Liver (tissue), 9 donors: ENCODE measurements around the gene CLASP2. TPM values are rescaled to one million over a fixed set of nuclear protein-coding genes. Genes with fewer than 3 reads are reported as not detected.

Experiments
- DNase-seq: peaks from one replicate; pipeline ENCODE4 v3.0.0-alpha.2; 2017; ENCODE audit warnings: low spot score
- H3K27ac ChIP-seq, 2 donors: one replicate each; pipeline ENCODE4 v1.7.0; 2013; ENCODE audit warnings: inconsistent platforms in 2 of 2, low read length in 2 of 2, control low read depth in 1 of 2, low read depth in 1 of 2, mild to moderate bottlenecking in 1 of 2
- H3K27me3 ChIP-seq, 4 donors: one replicate each; pipeline versions ENCODE4 v1.6.1 to v1.7.0; 2013; ENCODE audit warnings: low read length in 3 of 4, inconsistent platforms in 1 of 4, mild to moderate bottlenecking in 1 of 4, moderate library complexity in 1 of 4; ENCODE audit not compliant: control insufficient read depth in 4 of 4, insufficient read depth in 4 of 4
- H3K36me3 ChIP-seq, 4 donors: one replicate each; pipeline versions ENCODE4 v1.6.1 to v1.7.0; 2013; ENCODE audit warnings: low read length in 3 of 4, mild to moderate bottlenecking in 3 of 4, low read depth in 1 of 4, moderate library complexity in 1 of 4; ENCODE audit not compliant: control insufficient read depth in 4 of 4, insufficient read depth in 3 of 4
- H3K4me1 ChIP-seq, 4 donors: one replicate each; pipeline versions ENCODE4 v1.6.1 to v1.7.0; 2013; ENCODE audit warnings: low read length in 3 of 4, mild to moderate bottlenecking in 3 of 4, moderate library complexity in 1 of 4; ENCODE audit not compliant: control insufficient read depth in 4 of 4, insufficient read depth in 4 of 4
- H3K4me3 ChIP-seq, 3 donors: one replicate each; pipeline versions ENCODE4 v1.6.1 to v1.7.0; 2013; ENCODE audit warnings: low read length in 3 of 3, control low read depth in 1 of 3, low read depth in 1 of 3, mild to moderate bottlenecking in 1 of 3
- H3K9ac ChIP-seq, 2 donors: one replicate each; pipeline ENCODE4 v1.7.0; 2013; ENCODE audit warnings: low read length in 2 of 2, mild to moderate bottlenecking in 2 of 2, moderate library complexity in 2 of 2, control low read depth in 1 of 2, low read depth in 1 of 2
- H3K9me3 ChIP-seq, 4 donors: one replicate each; pipeline versions ENCODE4 v1.6.1 to v1.7.0; 2013; ENCODE audit warnings: low read length in 3 of 4; ENCODE audit not compliant: control insufficient read depth in 4 of 4
- ATF3 ChIP-seq: IDR thresholded peaks from 2 replicates; pipeline ENCODE4 v1.6.1; 2016; ENCODE audit warnings: antibody characterized with exemption
- CTCF ChIP-seq: fragments of 150-350 bp; IDR thresholded peaks from 2 replicates; pipeline ENCODE4 v1.5.1; 2017; ENCODE audit warnings: improper control_type of control experiment, low read depth, low read length; ENCODE audit not compliant: missing input control
- EGR1 ChIP-seq, 2 donors: IDR thresholded peaks; 2 replicates each; pipeline ENCODE4 v1.6.1; 2016 to 2018; ENCODE audit warnings: antibody characterized with exemption in 2 of 2, low read depth in 2 of 2
- FOXA2 ChIP-seq: IDR thresholded peaks from 2 replicates; pipeline ENCODE4 v1.6.1; 2016; ENCODE audit warnings: antibody characterized with exemption
- HNF4A ChIP-seq, 2 donors: conservative IDR thresholded peaks; 2 replicates each; pipeline ENCODE4 v1.6.1; 2016; ENCODE audit warnings: antibody characterized with exemption in 2 of 2, mild to moderate bottlenecking in 2 of 2
- HNF4G ChIP-seq: IDR thresholded peaks from 2 replicates; pipeline ENCODE4 v1.6.1; 2016; ENCODE audit warnings: antibody characterized with exemption
- JUND ChIP-seq, 2 donors: IDR thresholded peaks; 2 replicates each; pipeline ENCODE4 v1.6.1; 2016; ENCODE audit warnings: antibody characterized with exemption in 2 of 2
- MAX ChIP-seq: IDR thresholded peaks from 2 replicates; pipeline ENCODE4 v1.6.1; 2016; ENCODE audit warnings: antibody characterized with exemption
- RAD21 ChIP-seq, 2 donors: IDR thresholded peaks; 2 replicates each; pipeline ENCODE4 v1.6.1; 2016; ENCODE audit warnings: antibody characterized with exemption in 2 of 2, mild to moderate bottlenecking in 2 of 2
- RXRA ChIP-seq, 2 donors: IDR thresholded peaks; 2 replicates each; pipeline ENCODE4 v1.6.1; 2017 to 2018; ENCODE audit warnings: antibody characterized with exemption in 2 of 2, mild to moderate bottlenecking in 1 of 2
- SP1 ChIP-seq: IDR thresholded peaks from 2 replicates; pipeline ENCODE4 v1.6.1; 2018; ENCODE audit warnings: antibody characterized with exemption, mild to moderate bottlenecking
- TAF1 ChIP-seq: conservative IDR thresholded peaks from 2 replicates; pipeline ENCODE4 v1.6.1; 2016; ENCODE audit warnings: antibody characterized with exemption, mild to moderate bottlenecking
- ZBTB33 ChIP-seq: IDR thresholded peaks from 2 replicates; pipeline ENCODE4 v1.6.1; 2016; ENCODE audit warnings: antibody characterized with exemption
- WGBS: extraction: QIAGEN DNeasy Blood & Tissue Kit; methylation state at CpG from one replicate; pipeline ENCODE4 v1.1.7; 2013; 5-methylcytosine and 5-hydroxymethylcytosine counted together
- polyA plus RNA-seq, 2 donors: library from polyadenylated mRNA; stranded (reverse) in 1 of 2; unstranded in 1 of 2; fragments of 200-250 nt in 1 of 2; fragments of >200 nt in 1 of 2; fragmentation: Nextera tagmentation in 1 of 2; extraction: Ambion mirVana in 1 of 2; gene quantifications; one replicate each; pipeline versions ENCODE4 v1.2.1 to v1.2.3, GENCODE V29; 2013 to 2015
- total RNA-seq, 2 donors: library from RNA; depleted of rRNA; stranded (reverse); fragments of >200 nt; gene quantifications; one replicate each; pipeline ENCODE4 v1.2.3, GENCODE V29; 2014
- donor health status: healthy.
- donor health status: healthy.
- donor health status: healthy.
- donor health status: healthy.
- donor health status: healthy.

CLASP2 gene
- total and polyA plus RNA-seq, 4 donors: 3.7 to 27.6 (median 17.3) TPM

GRCh38 chr3:33577588-33577987, 140.5 kb downstream of the CLASP2 start:
- Histone ChIP-seq H3K4me1 (peaks cover 0 to 2% (median 0%) of the 10 kb centered on the region in 4 donors), H3K27ac (no peak overlapping the region), H3K9me3 (no peaks in the 10 kb centered on the region), H3K9ac (no peak overlapping the region), H3K36me3 (peaks cover 0 to 13% (median 4%) of the 10 kb centered on the region in 4 donors), H3K27me3 (no peaks in the 10 kb centered on the region), H3K4me3 (no peak overlapping the region)
- WGBS: 93% methylated on average over 1 of the region's 1 CpG
- DNase-seq: no peak
- TF ChIP-seq SP1 (no peak), CTCF (no peak), ZBTB33 (no peak), TAF1 (no peak), RXRA (IDR thresholded peaks at IDR 0.05) (no peak), JUND (IDR thresholded peaks at IDR 0.05) (no peak), HNF4A (conservative IDR thresholded peaks at IDR 0.05) (no peak)

- DNase-seq: no peak
- H3K4me3 ChIP-seq: no peak overlapping the region
- peaks cover 0 to 2% (median 0%) of the 10 kb centered on the region in 4 donors for H3K4me1 ChIP-seq
- H3K36me3 ChIP-seq: peaks cover 0 to 13% (median 4%) of the 10 kb centered on the region in 4 donors
- H3K27me3 ChIP-seq: no peaks in the 10 kb centered on the region
- 81% methylated on average over 3 of the region's 3 CpGs for WGBS
- no peak overlapping the region for H3K27ac ChIP-seq
- TF ChIP-seq EGR1 (IDR thresholded peaks at IDR 0.05; ENCODE audit: low read depth in 2 of 2): peak in 1 of 2 donors; percentile 19
- no peak for TF ChIP-seq FOXA2
- TF ChIP-seq RXRA (IDR thresholded peaks at IDR 0.05): peak in 1 of 2 donors; percentile 40
- TF ChIP-seq ZBTB33: no peak
- peak in 1 of 2 donors; percentile 8 for TF ChIP-seq RAD21 (IDR thresholded peaks at IDR 0.05)
- TF ChIP-seq ATF3: peak; percentile 35
- peak; percentile 15 for TF ChIP-seq HNF4G
- peak; percentile 70 to 81 for TF ChIP-seq HNF4A (conservative IDR thresholded peaks at IDR 0.05)
- TF ChIP-seq MAX: peak; percentile 13
- no peak overlapping the region for H3K9ac ChIP-seq
- H3K9me3 ChIP-seq: no peaks in the 10 kb centered on the region
Measured at GRCh38 chr3:33577173-33577572, 140.9 kb downstream of the CLASP2 start.
